Hepatic stellate cell (primary cell): ENCODE results near the gene ROS1.

Experiments
- DNase-seq: peaks from one replicate; pipeline ENCODE4 v3.0.0; 2011; ENCODE audit warnings: low spot score

The ROS1 gene

GRCh38 chr6:117440706-117441525, 15.2 kb upstream of the ROS1 start:
- peak; percentile 18 for DNase-seq

GRCh38 chr6:117432273-117432672, 6.5 kb upstream of the ROS1 start:
- no peak for DNase-seq

- DNase-seq = no peak
These were observed 2.0 kb downstream of the ROS1 start for GRCh38 chr6:117423754-117424153.

GRCh38 chr6:117418320-117418719, 7.4 kb downstream of the ROS1 start:
- no peak for DNase-seq

- no peak for DNase-seq
These were observed 7.9 kb downstream of the ROS1 start for GRCh38 chr6:117417851-117418250.

GRCh38 chr6:117414770-117415169, 11.0 kb downstream of the ROS1 start:
- DNase-seq = no peak

- DNase-seq = no peak
These were observed 14.3 kb downstream of the ROS1 start for GRCh38 chr6:117411474-117411873.

GRCh38 chr6:117409863-117410262, 15.9 kb downstream of the ROS1 start:
- no peak for DNase-seq

- DNase-seq = no peak
These were observed 16.3 kb downstream of the ROS1 start for GRCh38 chr6:117409420-117409819.

- DNase-seq = peak; percentile 18
These were observed 21.2 kb downstream of the ROS1 start for GRCh38 chr6:117404548-117404947.

- DNase-seq = no peak
These were observed 23.9 kb downstream of the ROS1 start for GRCh38 chr6:117401799-117402198.

- peak; percentile 19 for DNase-seq
These were observed 25.8 kb downstream of the ROS1 start for GRCh38 chr6:117399924-117400323.

- DNase-seq = no peak
These were observed 26.6 kb downstream of the ROS1 start for GRCh38 chr6:117399126-117399525.

GRCh38 chr6:117397536-117398227, 28.1 kb downstream of the ROS1 start:
- no peak for DNase-seq

- no peak for DNase-seq
These were observed 29.5 kb downstream of the ROS1 start for GRCh38 chr6:117396228-117396627.

GRCh38 chr6:117395164-117395563, 30.6 kb downstream of the ROS1 start:
- no peak for DNase-seq

GRCh38 chr6:117393045-117393444, 32.7 kb downstream of the ROS1 start:
- DNase-seq = no peak

GRCh38 chr6:117391874-117392583, 33.7 kb downstream of the ROS1 start:
- no peak for DNase-seq

- no peak for DNase-seq
These were observed 36.3 kb downstream of the ROS1 start for GRCh38 chr6:117389227-117390057.

- no peak for DNase-seq
These were observed 38.2 kb downstream of the ROS1 start for GRCh38 chr6:117387454-117387974.

GRCh38 chr6:117384659-117385058, 41.1 kb downstream of the ROS1 start:
- no peak for DNase-seq

GRCh38 chr6:117381749-117382148, 44.0 kb downstream of the ROS1 start:
- no peak for DNase-seq
